ENCODE data around the gene EHD3.
A peak's percentile ranks its signal among the peaks of the same experiment; 100 is the strongest.

EHD3 gene

DNA sequence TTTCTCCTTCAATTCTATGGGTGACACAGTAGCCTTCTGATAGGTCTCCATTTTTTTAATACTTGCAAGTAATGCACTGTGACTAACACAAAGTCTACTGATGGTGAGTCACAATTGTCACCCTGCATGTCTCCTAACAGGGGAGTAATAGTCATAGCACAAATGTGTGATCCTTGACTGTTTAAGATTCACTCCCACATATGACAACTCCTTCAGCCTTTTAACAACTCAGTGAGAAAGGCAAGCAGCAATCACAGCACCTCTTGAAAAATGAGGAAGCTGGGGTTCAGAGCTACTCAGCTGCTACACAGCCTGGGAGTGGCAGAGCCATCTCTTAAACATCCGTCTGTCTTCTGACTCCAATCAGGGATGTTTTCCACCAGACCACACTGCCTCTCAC is 63.8 kb downstream of the EHD3 start:
- Histone ChIP-seq H3K27ac (replicated peaks) (no peak overlapping the region), H3K4me3 (replicated peaks; ENCODE audit: insufficient read depth, low read length) (no peak overlapping the region), H3K27me3 (ENCODE audit: insufficient read depth, poor library complexity, severe bottlenecking) (no peaks in the 10 kb centered on the region)
- no peak for TF ChIP-seq POLR2AphosphoS5 (IDR thresholded peaks at IDR 0.05; ENCODE audit: low read depth)
- peak; percentile 54; the same call in 1 of the 2 replicates for TF ChIP-seq SPI1 (IDR thresholded peaks at IDR 0.05; ENCODE audit: borderline replicate concordance, low read depth)
- no peak for TF ChIP-seq GABPA (IDR thresholded peaks at IDR 0.05; ENCODE audit: low read depth)
- TF ChIP-seq, protein P1, sequence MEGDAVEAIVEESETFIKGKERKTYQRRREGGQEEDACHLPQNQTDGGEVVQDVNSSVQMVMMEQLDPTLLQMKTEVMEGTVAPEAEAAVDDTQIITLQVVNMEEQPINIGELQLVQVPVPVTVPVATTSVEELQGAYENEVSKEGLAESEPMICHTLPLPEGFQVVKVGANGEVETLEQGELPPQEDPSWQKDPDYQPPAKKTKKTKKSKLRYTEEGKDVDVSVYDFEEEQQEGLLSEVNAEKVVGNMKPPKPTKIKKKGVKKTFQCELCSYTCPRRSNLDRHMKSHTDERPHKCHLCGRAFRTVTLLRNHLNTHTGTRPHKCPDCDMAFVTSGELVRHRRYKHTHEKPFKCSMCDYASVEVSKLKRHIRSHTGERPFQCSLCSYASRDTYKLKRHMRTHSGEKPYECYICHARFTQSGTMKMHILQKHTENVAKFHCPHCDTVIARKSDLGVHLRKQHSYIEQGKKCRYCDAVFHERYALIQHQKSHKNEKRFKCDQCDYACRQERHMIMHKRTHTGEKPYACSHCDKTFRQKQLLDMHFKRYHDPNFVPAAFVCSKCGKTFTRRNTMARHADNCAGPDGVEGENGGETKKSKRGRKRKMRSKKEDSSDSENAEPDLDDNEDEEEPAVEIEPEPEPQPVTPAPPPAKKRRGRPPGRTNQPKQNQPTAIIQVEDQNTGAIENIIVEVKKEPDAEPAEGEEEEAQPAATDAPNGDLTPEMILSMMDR (IDR thresholded peaks at IDR 0.05; ENCODE audit: insufficient read depth, low read length) = no peak
- TF ChIP-seq REST (IDR thresholded peaks at IDR 0.05; ENCODE audit: insufficient replicate concordance, low read depth) = no peak
- peak in 1 of 2 experiments; percentile 36 for DNase-seq (ENCODE audit: low read depth in 1 of 2, low spot score in 1 of 2)

GRCh38 chr2:31299547-31299946 is 65.6 kb downstream of the EHD3 start:
- no peak for DNase-seq (ENCODE audit: low read depth in 1 of 2, low spot score in 1 of 2)
- no peak for TF ChIP-seq GABPA (IDR thresholded peaks at IDR 0.05; ENCODE audit: low read depth)
- Histone ChIP-seq H3K4me3 (replicated peaks; ENCODE audit: insufficient read depth, low read length) (no peak overlapping the region), H3K27ac (replicated peaks) (no peak overlapping the region), H3K27me3 (ENCODE audit: insufficient read depth, poor library complexity, severe bottlenecking) (no peaks in the 10 kb centered on the region)

DNA sequence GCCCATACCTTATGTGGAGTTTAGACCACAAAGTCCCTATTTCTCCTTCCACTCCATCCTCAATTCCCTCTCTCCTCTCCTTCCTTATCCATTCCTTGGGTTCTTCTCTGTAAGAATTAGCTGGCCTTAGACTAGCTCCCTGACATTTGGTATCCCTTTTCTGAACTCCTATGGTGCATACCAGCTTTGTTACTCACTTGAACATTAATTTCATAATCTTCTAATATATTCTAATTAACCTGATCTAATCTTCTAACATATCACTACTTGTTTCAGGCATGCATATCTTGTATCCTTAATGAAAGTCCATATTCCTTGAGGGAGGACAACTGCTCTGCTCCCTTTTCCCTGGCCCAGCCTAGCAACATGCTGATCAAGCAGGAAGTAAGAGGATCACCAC is 66.4 kb downstream of the EHD3 start:
- Histone ChIP-seq H3K27ac (replicated peaks) (no peak overlapping the region), H3K4me3 (replicated peaks; ENCODE audit: insufficient read depth, low read length) (no peak overlapping the region), H3K27me3 (ENCODE audit: insufficient read depth, poor library complexity, severe bottlenecking) (no peaks in the 10 kb centered on the region)
- TF ChIP-seq POLR2AphosphoS5 (IDR thresholded peaks at IDR 0.05; ENCODE audit: low read depth) (no peak), SPI1 (IDR thresholded peaks at IDR 0.05; ENCODE audit: borderline replicate concordance, low read depth) (no peak), REST (IDR thresholded peaks at IDR 0.05; ENCODE audit: insufficient replicate concordance, low read depth) (no peak), GABPA (IDR thresholded peaks at IDR 0.05; ENCODE audit: low read depth) (no peak)
- TF ChIP-seq, protein P1 (IDR thresholded peaks at IDR 0.05; ENCODE audit: insufficient read depth, low read length) = no peak
- no peak for DNase-seq (ENCODE audit: low read depth in 1 of 2, low spot score in 1 of 2)

GRCh38 chr2:31302940-31303563 is 69.1 kb downstream of the EHD3 start:
- Histone ChIP-seq H3K27me3 (ENCODE audit: insufficient read depth, poor library complexity, severe bottlenecking) (no peaks in the 10 kb centered on the region), H3K4me3 (replicated peaks; ENCODE audit: insufficient read depth, low read length) (no peak overlapping the region), H3K27ac (replicated peaks) (no peak overlapping the region)
- DNase-seq (ENCODE audit: low read depth in 1 of 2, low spot score in 1 of 2) = no peak
- TF ChIP-seq POLR2AphosphoS5 (IDR thresholded peaks at IDR 0.05; ENCODE audit: low read depth) (no peak), REST (IDR thresholded peaks at IDR 0.05; ENCODE audit: insufficient replicate concordance, low read depth) (no peak), GABPA (IDR thresholded peaks at IDR 0.05; ENCODE audit: low read depth) (no peak), SPI1 (IDR thresholded peaks at IDR 0.05; ENCODE audit: borderline replicate concordance, low read depth) (no peak)
- TF ChIP-seq, protein P1 (IDR thresholded peaks at IDR 0.05; ENCODE audit: insufficient read depth, low read length) = no peak
